Erythroblast (primary cell): ENCODE results near the gene PRRT3.
A peak's percentile ranks its signal among the peaks of the same experiment; 100 is the strongest.

Experiments used
- DNase-seq, 2 experiments: peaks; one replicate each; lab custom pipeline; 2025; lab: John Stamatoyannopoulos, UW
- GATA1 ChIP-seq: IDR thresholded peaks from 2 replicates; pipeline ENCODE4 v1.6.1; 2011; ENCODE audit warnings: low read depth, mild to moderate bottlenecking, control low read depth, low read length, moderate library complexity
- POLR2A ChIP-seq: IDR thresholded peaks from 2 replicates; pipeline ENCODE4 v1.6.1; 2011; ENCODE audit warnings: mild to moderate bottlenecking, low read length

Gene PRRT3

DNA sequence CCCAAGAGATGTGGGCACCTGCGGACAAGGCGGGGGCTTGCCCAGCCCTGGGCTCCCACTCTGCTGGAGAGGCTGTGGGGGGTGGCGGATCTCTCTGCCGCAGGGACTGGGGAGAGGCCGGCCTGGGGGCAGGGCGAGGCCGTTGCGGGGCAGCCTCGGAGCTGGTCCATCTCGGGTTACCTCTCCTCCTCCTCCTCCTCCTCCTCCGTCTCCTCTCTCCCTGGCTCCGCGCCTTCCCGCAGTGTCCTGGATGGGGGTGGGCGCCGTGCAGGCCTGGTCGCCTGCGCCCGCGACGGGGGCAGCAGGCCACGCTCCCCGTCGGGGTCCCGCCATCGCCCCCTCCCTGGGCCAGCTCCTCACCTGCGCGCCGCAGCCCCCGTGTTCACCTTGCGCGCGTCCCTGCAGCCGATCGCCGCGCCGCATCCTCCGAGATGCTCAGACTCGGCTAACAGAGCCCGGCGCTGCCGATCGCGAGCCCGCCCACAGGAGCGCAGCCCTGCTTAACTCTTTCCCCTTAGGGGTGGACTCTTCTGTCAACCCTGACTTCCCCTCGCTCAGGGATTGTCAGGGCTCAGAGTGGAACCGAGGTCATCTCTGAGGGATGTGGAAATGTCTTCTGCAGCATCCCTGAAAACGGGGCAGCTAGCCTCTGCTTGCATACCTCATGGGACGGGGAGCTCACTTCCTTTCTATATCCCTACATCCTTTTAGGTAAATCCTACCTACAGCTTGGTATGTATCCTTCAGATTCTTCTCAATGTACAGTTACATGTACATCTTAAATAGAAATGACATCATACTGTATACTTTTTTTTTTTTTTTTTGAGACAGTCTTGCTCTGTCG lies at the start of gene PRRT3:
Gene PRRT3 (minus strand): TSS at position 447 of the 844 bp plus-strand sequence. CDS start 2,293 bp downstream, outside the sequence.
- DNase-seq, result peak; percentile 50 to 61

DNA sequence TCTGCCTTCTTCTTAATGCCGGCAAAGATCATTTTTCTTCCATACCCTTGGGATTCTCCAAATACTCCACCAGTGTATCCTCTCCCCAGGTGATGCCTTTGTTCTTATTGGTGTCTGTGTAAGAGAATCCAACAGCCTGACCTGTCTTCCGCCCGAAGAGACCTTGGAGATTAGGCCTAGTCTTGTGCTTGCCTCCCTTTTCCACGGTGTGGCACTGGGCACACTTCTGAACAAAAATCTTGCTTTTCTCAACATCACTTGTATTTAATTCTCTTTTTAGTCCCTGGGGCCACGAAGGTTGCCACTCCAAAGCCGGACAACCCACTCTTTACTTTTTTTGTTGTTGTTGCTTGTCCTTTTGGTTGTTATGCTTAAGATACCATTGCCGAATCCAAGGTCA lies 48.5 kb upstream of the PRRT3 start:
- no peak for DNase-seq
- no peak for TF ChIP-seq GATA1
- no peak for TF ChIP-seq POLR2A

More for the DNA sequence above, at the start of gene PRRT3:
- TF ChIP-seq GATA1 (no peak), POLR2A (no peak)

- TF ChIP-seq POLR2A (no peak), GATA1 (no peak)
- no peak for DNase-seq
These were observed 42.1 kb upstream of the PRRT3 start for GRCh38 chr3:9994086-9994844.

DNA sequence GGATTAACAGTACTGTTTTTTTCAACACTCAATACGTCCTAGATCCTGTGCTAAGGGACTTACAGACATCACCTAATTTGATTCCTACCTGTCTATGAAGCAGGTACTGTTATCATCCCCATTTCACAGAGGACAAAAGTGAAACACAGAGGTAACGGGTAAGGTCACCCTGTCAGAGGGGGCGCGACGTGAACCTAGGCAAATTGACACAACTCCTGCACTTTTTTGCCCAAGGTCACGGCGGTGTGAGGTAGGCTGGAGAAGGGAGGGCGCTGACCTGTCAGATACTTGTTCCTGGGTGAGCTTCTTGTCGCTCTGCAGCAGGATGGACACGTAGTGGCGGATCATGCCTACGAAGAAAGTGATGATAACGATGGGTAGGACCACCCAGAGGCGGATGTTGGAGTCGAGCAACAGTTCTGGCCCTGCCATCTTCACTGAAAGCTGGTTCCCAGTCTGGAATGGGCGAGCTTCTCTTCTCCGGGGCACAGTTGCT lies 34.1 kb upstream of the PRRT3 start:
- DNase-seq, result peak in 1 of 2 experiments; percentile 87
- TF ChIP-seq GATA1 (no peak), POLR2A (no peak)

DNA sequence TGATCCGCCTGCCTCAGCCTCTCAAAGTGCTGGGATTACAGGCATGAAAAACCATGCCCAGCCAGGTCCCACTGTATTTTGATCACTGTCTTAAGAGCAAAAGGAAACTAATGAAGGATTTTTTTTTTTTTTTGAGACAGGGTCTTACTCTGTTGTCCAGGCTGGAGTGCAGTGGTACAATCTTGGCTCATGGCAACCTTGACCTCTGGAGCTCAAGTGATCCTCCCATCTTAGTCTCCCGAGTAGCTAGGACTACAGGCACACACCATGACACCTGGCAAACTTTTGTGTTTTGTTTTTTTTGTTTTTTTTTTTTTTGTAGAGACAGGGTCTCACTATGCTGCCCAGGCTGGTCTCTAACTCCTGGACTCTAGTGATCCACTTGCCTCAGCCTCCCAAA lies 28.0 kb upstream of the PRRT3 start:
- DNase-seq, result no peak
- no peak for TF ChIP-seq GATA1
- no peak for TF ChIP-seq POLR2A

DNA sequence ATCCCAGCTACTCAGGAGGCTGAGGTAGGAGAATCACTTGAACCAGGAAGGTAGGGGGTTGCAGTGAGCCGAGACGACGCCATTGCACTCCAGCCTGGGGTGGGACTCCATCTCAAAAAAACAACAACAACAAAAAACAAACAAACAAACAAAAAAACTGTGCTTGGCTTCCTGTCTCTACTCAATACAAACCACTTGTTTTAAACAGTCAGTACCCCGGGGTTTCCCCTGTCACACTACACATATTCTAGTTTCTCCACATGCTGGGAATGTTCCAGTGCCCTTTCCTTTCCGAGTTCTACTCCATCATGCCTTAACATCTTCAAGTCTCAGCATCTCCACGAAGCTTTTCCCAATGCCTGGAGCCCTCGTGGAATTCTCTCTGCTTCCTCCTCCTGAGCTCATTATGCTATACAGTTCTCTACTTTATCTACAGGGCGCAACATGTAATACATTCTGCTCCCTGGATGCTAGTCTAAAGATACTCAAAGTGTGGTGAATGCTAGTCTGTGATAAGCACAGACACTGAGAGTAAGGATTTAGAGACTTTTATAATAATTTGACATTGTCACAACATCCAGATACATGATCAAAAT lies 26.6 kb upstream of the PRRT3 start:
- DNase-seq, result peak; percentile 85 to 89
- TF ChIP-seq GATA1 (no peak), POLR2A (peak; percentile 27)

DNA sequence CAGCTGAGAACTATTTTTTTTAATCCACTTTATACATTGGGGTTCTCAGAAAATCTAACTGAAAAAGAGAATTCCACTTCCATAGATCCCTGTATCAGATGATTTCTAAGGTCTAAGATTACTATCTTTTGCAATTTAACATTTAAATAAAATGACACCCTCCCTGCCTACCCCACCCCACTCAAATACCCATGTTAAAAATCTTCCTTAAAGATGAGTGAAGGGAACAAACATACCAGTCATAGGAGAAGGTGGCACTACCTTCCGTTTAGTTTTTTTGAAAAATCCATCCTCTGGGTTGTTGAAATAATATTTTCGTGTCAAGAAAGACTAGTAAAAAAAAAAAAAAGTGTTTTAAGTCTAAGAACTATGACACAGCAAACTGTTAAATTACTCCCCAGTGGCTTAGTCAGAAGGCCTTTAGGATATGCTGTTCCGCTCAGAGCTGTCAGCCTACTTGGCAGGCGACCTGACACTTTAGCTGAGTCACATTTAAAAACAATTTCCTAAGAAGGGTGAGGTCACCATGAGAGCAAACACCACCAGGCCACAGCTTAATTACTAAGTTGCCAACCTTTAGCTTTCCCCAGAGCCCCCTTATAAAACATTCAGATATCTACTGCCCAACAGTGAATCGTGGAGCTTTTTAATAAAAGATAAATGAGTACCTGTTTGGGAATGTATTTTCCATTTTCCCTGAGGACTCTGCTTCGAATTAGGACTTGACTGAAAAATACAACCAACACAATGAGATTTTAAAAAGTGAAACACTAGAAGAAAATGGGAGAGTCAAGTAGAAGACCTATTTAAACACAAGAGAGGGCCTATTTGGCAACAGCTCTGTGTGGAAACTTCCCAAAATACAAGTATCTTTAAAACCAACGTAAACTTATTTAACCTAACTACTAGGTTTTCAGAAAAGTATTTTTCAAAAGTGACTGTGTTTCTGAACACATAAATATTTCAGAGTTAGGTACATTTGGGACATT lies 24.8 kb upstream of the PRRT3 start:
- TF ChIP-seq GATA1 (no peak), POLR2A (peak; percentile 72)
- DNase-seq, result peak; percentile 97 to 98

- TF ChIP-seq POLR2A (no peak), GATA1 (no peak)
- DNase-seq, result no peak
These were observed 17.9 kb upstream of the PRRT3 start for GRCh38 chr3:9970020-9970652.

GRCh38 chr3:9969632-9970019 lies 17.4 kb upstream of the PRRT3 start:
- DNase-seq, result no peak
- TF ChIP-seq GATA1 (no peak), POLR2A (no peak)

- no peak for DNase-seq
- TF ChIP-seq GATA1, result no peak
- no peak for TF ChIP-seq POLR2A
These were observed 14.6 kb upstream of the PRRT3 start for GRCh38 chr3:9966841-9967240.

DNA sequence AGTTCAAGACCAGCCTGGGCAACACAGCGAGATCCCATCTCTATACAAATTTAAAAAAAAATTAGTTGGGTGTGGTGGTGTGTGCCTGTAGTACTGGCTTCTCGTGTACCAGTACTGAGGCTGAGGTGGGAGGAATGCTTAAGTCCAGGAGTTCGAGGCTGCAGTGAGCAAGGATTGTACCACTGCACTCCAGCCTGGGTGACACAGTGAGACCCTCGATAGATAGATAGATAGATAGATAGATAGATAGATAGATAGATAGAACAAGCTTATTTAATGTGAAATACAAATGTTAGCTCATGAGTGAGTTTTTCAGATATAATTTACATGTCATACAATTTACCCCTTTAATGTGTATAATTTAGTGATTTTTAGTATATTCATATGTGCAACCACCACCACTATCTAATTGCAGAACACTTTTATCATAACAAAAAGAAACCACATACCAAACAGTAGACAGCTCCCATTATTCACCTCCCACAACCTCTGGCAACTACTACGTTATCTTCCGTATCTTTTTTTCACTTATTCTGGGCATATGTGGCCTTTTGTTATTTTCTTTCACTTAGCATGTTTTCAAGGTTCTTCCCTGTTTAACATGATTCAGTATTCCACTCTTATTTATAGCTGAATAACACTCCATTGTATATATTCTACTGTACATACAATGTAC lies 13.1 kb upstream of the PRRT3 start:
- no peak for DNase-seq
- TF ChIP-seq POLR2A, result no peak
- no peak for TF ChIP-seq GATA1

GRCh38 chr3:9957214-9957613 lies 5.0 kb upstream of the PRRT3 start:
- DNase-seq, result peak; percentile 20 to 31
- TF ChIP-seq GATA1 (no peak), POLR2A (no peak)
